ENCODE results near the gene IER5.

GRCh38 chr1:181059435-181059834 lies 29.1 kb upstream of the IER5 start:
- TF ChIP-seq POLR2A (IDR thresholded peaks at IDR 0.05) (no peak), CTCF (IDR thresholded peaks at IDR 0.05) (no peak), EP300 (IDR thresholded peaks at IDR 0.05) (no peak)

Data from gastroesophageal sphincter (tissue), 3 donors.